Measurements from ENCODE around the gene ALAS1. TPM values are rescaled to one million over a fixed set of nuclear protein-coding genes. Genes with fewer than 3 reads are reported as not detected.

Gene ALAS1
- total and polyA plus RNA-seq, 2 donors (not counting 3 experiments of a cell fraction or from before 2014, with no cell fraction given), result 45.1 to 72.1 TPM

DNA sequence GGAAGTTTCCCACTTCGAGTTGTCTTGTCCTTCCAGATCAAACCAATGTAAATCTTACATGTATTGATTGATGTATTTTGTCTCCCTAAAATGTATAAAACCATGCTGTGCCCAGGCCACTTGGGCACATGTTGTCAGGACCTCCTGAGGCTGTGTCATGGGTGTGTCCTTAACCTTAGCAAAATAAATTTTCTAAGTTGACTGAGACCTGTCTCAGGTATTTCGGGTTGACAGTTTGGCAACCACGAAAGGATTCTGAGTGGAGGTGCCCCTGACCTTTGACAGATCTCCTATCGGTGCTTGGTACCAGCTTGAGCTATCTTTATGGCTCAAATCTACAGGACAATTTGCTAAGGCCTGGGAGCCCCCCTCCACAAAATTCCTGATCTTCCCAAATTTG, 42.0 kb upstream of the ALAS1 start:
- FAIRE-seq (no peak), DNase-seq (ENCODE audit: low read depth, low spot score) (no peak)
- CTCF ChIA-PET, result interaction anchor here (2.0 kb wide), 1 partner anchor 65 kb away, joined by 5 read pairs; no protein-coding TSS in a partner anchor
- no TSS peak for BruUV-seq (replicated peaks)
- Histone ChIP-seq H3K9me1 (replicated peaks; ENCODE audit: control insufficient read depth, extremely low read depth, insufficient read depth, low read length) (no peaks in the 10 kb centered on the region), H3K27me3 (ENCODE audit: control insufficient read depth in 2 of 2, insufficient read depth in 2 of 2, low read length in 2 of 2) (no peaks in the 10 kb centered on the region), H3K36me3 (ENCODE audit: control insufficient read depth in 2 of 2, extremely low read depth in 1 of 2, insufficient read depth in 2 of 2, low read length in 2 of 2) (no peaks in the 10 kb centered on the region), H3K27ac (ENCODE audit: insufficient read depth, low read depth, low read length) (no peak overlapping the region), H3K9ac (replicated peaks; ENCODE audit: extremely low read depth, insufficient read depth, low read length) (no peak overlapping the region), H2AFZ (ENCODE audit: low read depth, low read length) (no peak overlapping the region), H3K4me2 (ENCODE audit: insufficient read depth, low read length) (no peak overlapping the region), H3K79me2 (ENCODE audit: control insufficient read depth, insufficient read depth, low read length) (peaks cover 3% of the 10 kb centered on the region), H3K9me3 (replicated peaks; ENCODE audit: control insufficient read depth, insufficient read depth, low read length) (no peaks in the 10 kb centered on the region), H3K4me1 (ENCODE audit: control insufficient read depth, extremely low read depth, insufficient read depth, low read length) (peaks cover 14% of the 10 kb centered on the region), H4K20me1 (replicated peaks; ENCODE audit: control insufficient read depth, extremely low read depth, insufficient read depth, low read length) (no peaks in the 10 kb centered on the region), H3K4me3 (replicated peaks in 1 of 3; ENCODE audit: insufficient read depth in 1 of 3, low read depth in 1 of 3, low read length in 3 of 3) (no peak overlapping the region)
- dilution Hi-C loops (cut with MboI; ENCODE audit: extremely low pct_ligation_motif_present, low sequenced_read_pairs) (no loop called here), intact Hi-C loops (cut with micrococcal nuclease) (loop anchor here (2.0 kb wide), 1 partner anchor 43 kb away; the partner anchor contains the start of gene ALAS1)
- POLR2A ChIA-PET, result no interaction called here
- TF ChIP-seq GATA2 (IDR thresholded peaks at IDR 0.05; ENCODE audit: insufficient read depth, insufficient read length, low read depth, low read length), result no peak
- no peak for TF ChIP-seq JUN (IDR thresholded peaks at IDR 0.05; ENCODE audit: borderline replicate concordance, insufficient read depth, insufficient read length, low read depth)
- TF ChIP-seq, protein P1, sequence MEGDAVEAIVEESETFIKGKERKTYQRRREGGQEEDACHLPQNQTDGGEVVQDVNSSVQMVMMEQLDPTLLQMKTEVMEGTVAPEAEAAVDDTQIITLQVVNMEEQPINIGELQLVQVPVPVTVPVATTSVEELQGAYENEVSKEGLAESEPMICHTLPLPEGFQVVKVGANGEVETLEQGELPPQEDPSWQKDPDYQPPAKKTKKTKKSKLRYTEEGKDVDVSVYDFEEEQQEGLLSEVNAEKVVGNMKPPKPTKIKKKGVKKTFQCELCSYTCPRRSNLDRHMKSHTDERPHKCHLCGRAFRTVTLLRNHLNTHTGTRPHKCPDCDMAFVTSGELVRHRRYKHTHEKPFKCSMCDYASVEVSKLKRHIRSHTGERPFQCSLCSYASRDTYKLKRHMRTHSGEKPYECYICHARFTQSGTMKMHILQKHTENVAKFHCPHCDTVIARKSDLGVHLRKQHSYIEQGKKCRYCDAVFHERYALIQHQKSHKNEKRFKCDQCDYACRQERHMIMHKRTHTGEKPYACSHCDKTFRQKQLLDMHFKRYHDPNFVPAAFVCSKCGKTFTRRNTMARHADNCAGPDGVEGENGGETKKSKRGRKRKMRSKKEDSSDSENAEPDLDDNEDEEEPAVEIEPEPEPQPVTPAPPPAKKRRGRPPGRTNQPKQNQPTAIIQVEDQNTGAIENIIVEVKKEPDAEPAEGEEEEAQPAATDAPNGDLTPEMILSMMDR (IDR thresholded peaks at IDR 0.05; ENCODE audit: extremely low read depth in 1 of 2, insufficient read depth in 1 of 2, low read depth in 1 of 2, low read length in 2 of 2), result no peak
- no peak for TF ChIP-seq POLR2AphosphoS5 (IDR thresholded peaks at IDR 0.05; ENCODE audit: insufficient read depth, low read depth, low read length)
- TF ChIP-seq EZH2 (IDR thresholded peaks at IDR 0.05; ENCODE audit: borderline replicate concordance, low read depth, low read length, severe bottlenecking), result no peak
- TF ChIP-seq FOS (IDR thresholded peaks at IDR 0.05; ENCODE audit: borderline replicate concordance, insufficient read depth, low read length), result no peak
- no peak for TF ChIP-seq POLR2A (IDR thresholded peaks at IDR 0.05; ENCODE audit: low read depth, low read length)
- TF ChIP-seq, protein P2, sequence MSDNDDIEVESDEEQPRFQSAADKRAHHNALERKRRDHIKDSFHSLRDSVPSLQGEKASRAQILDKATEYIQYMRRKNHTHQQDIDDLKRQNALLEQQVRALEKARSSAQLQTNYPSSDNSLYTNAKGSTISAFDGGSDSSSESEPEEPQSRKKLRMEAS (IDR thresholded peaks at IDR 0.05; ENCODE audit: insufficient read depth, insufficient read length), result no peak
- no peak for TF ChIP-seq MYC (IDR thresholded peaks at IDR 0.05; ENCODE audit: low read depth, low read length)
